SU-DHL-6 (cell line): ENCODE measurements around the gene SPACA4.

Source experiments
- CTCF ChIP-seq: fragments of 200-600 bp; sonication (generic); IDR thresholded peaks from one replicate; pipeline ENCODE4 v1.5.1; 2017; ENCODE audit warnings: antibody characterized with exemption, mild to moderate bottlenecking, low read length, moderate library complexity; ENCODE audit not compliant: insufficient read depth, poor library complexity, severe bottlenecking
- EZH2phosphoT487 ChIP-seq: fragments of 200-600 bp; sonication (generic), shearing (Covaris generic); conservative IDR thresholded peaks from 2 replicates; pipeline ENCODE4 v1.6.1; 2018; ENCODE audit warnings: mild to moderate bottlenecking, antibody characterized with exemption, low read length, moderate library complexity, mixed read lengths

- TF ChIP-seq CTCF (no peak), EZH2phosphoT487 (no peak)
Measured at GRCh38 chr19:48558018-48558684, 48.4 kb upstream of the SPACA4 start.
